NCI-H1436 (cell line): ENCODE data around the gene BCAS3.

Source experiments
- DNase-seq: peaks from one replicate; lab custom pipeline; 2025; lab: John Stamatoyannopoulos, UW

BCAS3 gene

DNA sequence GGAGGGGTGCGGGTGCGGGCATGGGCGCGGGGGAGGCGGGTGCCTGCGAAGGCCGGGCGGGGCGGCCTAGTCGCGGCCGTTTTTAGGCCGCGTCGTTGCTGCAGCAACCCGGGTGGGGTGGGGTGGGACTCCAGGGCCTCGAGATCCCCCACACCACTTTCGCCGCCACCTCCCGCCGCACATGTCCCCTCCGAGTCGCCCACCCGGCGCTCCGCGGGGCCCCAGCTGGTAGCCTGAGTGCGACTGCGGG, 733.3 kb downstream of the BCAS3 start:
- DNase-seq = no peak

DNA sequence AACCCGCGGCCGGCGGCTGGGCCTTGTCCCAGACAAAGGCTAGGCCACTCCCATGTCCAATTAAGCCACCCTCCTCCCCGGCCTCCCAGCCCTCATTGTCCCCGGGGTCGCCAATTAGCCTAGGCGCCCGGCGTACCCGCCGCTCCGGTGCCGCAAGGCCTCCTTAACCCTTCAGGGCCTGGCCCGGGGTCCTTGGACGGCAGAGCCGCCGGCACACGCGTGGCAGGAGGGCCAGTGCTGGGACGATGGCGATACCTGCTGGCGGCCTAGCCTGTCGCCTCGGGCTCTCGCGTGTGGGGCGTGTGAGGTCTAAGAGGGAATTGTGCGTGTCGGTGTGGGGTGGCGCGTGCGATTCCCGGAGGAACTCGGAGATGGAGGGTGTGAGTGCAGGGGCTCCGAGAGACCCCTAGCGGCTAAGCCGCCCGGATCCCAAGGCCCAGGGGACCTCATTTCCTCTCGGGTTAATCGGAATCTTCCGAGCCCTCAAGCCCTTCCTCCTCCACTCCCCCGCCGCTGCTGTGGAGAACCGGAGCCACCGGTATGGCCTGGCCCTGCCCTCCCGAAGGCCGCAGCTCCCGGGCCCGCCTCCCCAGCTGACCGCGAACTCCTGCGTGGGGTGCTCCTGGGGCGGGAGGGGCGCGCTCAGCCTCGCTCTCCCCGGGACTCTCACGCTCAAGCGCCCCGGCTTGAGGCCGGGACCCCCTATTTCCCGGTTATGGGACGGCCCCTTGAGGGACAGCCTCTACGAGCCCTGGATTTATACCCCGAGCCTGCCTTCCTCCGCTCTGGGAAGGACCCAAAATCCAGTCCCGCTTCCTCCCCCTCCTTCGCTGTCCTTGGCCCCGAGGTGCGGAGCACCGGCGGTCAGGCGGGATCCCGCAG, 733.9 kb downstream of the BCAS3 start:
- DNase-seq = peak; percentile 71

DNA sequence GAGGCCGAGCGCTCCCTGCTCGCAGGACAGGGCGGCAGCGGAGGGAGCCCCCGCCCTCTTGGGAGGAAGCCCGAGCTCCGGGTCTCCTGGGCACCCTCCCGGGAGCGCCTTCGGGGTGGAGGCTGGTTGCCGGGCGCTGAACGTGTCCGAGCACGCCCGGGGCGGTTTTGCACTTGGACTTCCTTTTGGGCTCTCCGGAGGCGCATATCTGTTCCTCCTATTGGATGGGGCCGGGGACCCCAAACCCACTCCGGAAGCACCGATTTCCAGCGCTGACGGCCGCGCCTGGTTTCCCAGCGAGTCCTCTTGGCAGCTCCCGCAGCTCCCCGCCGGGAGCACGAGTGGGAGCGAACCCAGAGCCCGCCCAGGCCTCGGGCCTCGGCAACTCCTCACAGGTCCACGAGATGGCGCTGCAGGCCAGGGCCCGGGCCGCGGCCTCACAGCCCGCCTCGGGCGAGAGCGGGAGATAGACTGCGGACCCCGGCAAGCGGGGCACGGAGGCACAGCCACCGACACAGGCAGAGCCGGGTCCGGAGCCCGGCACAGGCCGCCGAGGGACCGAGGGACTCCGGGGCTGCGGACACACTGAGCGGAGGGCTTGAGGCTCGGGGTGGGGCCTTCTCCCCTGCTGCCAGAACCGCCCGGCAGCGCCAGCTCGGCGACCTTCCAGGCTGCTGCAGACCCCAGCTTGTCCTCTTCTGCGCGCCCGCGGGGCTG, 734.6 kb downstream of the BCAS3 start:
- DNase-seq = peak; percentile 84

DNA sequence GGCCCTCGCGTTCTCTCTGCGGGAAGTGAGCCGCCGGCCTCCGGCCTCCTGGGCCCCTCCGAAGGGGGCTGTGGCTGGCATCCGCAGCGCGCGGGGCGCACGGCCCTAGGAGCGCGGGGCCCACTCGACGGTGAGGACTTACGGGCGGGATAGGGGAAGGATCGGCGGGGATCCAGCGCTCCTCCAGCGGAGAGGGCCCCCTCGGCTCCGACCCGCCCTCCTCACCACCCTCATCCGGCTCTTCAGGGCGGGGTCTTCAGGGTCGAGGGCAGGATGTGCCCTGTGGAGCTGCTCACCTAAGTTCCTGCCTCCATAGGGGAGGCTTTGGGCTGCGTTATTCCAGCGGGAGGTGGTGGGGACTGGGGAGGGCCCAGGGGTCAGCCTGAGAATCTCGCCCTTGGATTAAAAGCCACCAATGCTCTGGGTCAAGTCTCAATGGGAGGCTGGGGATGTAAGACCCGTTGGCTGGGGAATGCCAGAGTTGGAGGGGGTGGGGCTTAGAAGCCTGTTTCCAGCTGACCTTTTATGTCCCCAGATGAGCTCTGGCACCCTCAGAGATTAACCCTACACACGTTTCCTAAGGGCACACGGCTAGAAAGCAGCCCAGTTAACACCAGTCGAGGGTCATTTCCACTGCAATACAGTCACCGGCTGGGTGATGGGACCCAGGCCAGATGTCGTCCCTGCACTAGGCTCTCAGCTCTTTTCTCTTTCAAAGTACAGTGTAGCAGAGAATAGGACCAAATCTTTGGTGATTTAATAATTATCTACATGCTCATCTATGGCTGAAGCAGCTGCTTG, 735.4 kb downstream of the BCAS3 start:
- peak; percentile 44 for DNase-seq

DNA sequence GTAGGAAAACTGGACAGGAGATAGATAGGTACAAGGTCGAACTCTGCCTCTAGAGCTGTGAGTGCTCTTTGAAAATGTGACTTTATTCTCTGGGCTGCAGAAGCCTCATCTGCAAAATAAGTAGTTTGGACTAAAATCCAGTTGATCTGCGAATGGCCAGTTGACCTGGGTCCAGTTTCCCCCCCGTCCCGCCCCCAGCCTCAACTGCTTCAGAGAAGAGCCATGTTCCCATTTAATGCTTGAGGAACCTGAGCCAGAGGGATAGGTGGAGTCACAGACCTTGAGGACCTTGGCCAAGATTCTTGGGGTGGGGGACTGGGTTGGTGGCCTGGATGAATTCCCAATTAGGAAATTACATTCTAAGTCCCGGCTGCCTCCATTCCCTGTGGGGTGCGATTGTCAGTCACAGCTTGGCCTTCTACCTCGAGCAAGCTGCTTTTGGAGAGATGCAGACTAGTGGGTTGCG, 736.0 kb downstream of the BCAS3 start:
- DNase-seq = no peak

DNA sequence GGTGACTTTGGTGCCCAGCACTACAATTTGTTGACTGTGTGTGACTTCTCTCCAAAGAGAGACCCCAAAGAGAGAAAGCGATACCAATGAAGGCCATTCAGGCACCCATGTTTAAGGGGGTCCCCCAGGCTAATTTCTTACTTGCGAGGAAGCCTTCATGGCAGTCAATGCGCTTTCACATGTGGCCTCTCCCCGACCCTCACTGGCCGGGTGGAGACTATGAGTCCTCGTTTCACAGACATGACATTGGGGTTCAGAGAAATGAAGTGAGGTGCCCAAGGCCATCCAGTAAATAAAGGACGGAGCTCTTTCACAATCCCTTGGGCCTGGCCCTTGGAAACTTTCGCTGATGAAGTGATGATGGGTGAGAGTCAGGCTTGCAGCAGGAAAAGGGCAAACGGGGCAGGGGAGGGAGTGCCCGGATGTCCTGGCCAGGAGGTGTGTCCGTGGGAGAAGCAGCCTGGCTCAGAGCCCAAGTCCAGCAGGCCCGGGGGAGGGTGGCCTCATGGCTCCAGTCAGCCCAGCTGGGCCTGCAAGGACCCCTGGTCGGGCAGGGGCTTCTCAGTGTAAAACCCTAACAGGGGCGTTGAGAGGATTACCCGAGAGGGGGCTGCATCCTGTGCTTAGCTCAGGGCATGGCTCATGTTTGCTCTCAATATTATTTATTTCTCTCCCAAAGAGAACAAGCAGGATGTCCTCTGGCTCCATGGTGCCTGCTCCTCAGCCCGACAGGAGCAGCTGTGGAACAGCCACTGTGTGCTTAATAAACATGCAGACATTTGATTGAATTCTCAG, 736.7 kb downstream of the BCAS3 start:
- no peak for DNase-seq

DNA sequence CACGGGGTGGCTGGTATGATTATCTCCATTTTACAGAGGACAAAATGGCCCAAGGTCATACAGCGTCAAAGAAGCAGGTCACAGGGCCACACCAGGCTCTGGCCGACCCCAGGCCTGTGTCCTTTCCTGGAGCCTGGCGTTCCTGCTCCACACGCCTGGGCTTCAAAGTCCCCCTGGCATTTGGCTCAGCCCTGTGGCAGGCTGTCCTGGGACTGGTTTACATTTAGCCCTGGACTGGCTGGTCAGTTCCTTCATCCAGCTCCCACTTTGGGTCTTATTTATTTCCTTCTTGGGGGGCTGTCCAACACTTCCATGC, 737.2 kb downstream of the BCAS3 start:
- DNase-seq = no peak

DNA sequence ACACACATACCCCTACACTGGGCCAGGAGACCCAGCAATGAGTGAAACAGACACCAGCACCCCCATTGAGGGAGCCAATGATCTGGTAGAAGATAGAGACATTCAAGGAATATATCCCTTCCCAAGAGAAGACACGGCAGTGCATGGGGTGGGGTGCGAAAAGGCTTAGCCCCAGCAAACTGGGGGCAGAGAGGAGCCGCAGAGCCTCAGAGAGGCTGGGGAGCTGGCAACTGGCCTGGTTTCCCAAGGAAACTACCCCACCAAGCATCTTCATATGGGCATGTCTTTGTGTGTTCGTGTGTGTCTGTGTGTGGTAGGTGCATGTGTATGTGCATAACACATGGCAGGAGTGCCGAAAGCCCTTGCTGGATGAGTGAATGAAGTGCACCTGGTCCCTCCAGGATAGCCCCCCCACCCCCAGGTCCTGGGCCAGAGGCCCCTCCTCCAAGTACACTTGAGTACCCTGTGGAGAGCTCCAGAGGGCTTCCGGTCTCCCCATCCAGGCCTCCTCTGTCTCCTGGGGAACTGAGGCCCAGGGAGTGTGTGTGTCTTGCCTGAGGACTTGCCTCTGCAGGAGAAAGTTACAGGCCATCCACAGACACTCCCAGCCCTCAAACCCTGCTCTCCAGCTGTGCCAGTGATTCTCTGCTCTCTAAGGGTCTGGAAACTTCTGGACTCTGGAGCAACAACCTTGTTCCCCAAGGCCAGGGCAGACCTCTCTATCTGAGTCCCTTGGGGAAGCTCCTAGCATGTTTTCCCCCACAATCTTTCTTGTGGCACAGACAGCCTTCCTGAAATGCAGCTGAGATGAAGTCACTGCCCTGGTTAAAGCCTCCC, 737.9 kb downstream of the BCAS3 start:
- DNase-seq = no peak

DNA sequence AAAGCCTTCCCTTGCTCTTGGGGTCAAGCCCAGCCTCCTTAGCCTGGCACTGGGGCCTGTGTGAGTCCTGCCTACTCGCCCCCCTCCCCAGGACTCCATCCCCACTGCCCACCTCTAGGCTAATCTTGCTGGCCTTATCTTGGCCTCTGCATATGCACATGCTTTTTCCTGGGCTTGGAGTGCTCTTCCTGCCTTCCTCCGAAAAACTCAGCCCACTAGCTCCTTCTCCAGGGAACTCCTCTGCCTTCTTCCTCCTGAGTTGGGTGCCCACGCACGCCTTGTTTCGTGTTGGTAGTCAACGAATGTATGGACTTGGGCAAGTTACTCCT, 738.5 kb downstream of the BCAS3 start:
- DNase-seq = no peak

DNA sequence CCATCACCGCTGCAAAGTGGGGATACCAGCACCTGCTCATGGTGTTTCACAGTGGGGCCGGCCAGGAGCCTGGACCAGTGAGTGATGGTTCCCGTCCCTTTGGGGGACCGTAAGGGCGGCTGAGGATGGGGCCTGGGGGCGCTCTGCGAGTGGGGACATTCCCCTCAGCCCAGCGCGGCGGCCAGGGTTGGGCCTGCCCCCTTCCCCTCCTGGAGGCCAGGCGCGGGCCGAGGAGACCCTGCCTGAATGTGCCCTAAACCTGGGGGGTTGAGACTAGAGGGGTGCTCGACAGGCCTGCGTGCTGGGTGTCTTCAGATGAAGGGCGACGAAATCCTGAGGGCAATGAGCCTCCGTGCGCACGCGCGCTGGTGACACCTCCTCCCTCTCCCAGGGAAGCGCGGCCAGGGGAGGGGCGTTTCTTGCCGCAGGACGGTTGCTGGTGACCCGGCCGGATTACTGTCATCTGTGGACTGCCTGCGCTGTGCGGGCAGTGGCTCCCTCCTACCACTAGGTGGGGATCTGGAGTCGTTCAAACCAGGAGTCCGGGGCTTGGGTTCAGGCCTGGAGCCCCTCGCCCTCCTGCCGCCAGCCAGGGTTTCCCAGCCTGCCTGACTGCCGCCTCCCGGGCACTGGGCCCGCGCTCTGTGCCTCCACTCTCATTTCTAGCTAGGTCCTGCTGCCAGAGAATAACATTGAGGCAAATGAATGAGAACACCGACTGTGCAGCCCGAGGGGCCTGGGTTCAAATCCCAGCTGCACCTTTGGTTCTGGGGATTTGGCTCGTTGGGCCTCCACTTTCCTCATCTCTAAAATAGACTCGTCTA, 739.1 kb downstream of the BCAS3 start:
- peak; percentile 68 for DNase-seq

DNA sequence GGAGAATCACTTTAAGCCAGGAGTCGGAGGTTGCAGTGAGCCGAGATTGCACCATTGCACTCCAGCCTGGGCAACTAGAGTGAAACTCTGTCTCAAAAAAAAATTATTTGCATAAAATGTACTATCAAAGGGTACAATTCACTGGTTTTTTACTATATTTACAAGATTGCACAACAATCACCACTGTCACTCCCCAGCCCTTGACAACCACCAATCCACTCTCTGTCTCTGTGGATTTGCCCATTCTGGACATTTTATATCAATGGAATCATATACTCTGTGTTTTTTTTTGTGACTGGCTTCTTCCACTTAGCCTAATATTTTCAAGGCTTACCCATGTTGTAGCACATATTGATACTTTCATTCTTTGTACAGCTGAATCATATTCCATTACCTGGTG, 740.8 kb downstream of the BCAS3 start:
- no peak for DNase-seq

DNA sequence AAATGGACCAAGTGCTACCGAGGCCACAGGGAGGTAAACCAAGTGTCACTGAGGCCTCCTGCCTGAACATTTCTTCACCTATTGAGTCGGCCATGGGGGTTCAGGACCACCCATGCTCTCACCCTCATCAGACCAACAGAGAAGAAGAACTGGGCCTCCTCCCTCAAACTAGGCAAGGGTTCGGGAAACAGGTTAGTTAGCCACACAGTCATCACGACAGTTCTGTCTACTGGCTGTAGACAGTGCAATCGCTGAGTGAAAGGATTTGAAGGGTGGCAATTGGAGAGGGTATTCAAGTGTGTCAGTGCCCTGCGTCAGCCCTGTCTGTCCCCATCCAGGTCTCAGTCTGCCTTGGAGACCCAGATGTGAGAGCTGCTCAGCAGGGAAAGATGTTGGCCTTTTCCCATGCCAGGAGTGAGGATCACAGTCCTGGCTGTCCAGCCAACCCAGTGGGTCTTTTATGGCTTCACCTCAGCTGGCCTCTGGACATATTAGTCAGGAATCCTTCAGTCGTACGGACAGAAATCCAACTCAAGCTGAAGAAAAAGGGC, 741.9 kb downstream of the BCAS3 start:
- DNase-seq = no peak

DNA sequence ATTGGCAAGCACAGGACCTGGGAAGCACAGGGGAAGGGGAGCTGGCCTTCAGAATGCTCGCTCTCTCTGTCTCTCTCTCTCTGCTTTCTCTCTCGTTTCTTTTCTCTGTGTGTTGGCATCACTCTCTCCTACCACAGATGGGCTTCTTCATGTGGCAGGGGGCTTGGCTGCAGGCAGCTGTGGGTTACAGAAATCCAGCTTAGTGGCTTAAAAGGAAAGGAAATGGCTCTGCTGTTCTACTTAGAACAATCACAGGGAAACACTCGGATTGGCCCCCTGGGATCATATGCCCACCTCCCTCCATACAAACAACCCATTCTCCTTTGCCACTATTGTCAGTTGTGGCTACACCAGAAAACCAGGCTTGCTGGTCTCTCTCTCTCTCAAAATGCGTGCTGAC, 742.4 kb downstream of the BCAS3 start:
- no peak for DNase-seq

DNA sequence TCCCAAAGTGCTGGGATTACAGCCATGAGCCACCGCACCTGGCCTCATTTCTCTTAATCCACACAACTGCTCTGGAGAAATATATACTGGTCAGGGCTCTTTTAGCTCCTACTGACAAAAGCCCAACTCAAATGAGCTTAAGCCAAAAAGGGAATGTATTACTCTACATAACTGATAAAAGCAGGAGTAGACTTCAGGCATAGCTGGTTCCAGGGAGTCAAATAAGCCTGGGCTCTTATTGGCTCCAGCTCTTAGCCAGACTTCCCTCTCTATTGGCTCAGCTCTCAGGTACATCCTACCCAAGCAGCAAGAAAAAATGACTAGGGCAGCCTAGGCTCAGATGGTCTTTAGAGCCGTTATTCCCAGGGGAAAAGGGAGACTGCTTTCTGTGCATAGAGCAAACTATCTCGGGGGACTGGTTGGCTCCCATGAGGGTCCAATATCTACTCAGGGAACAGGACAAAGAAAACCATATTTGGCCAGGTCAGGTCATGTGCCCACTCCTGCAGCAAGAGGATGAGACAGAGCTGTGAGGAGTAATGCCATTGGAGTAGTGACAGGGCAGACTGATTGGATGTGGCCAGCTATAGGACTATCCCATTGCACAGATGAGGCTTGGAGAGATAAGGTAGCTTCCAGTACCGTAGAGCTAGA, 743.2 kb downstream of the BCAS3 start:
- DNase-seq = no peak

DNA sequence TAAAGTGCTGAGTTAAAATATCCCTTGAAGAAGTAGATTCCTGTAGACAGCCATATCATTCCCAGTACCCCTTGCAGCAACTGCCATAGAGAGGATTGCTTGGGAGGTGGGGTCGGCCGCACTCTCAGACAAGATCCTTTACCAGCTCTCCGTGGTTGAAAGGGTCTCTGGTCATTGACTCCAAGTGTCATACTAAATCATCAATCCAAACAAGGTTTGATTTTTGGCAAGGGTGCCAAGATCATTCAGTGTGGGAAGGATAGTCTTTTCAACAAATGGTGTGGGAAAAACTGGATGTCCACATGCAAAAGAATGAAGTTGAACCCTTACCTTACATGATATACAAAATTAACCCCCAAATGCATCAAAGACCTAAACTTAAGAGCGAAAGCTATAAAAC, 743.8 kb downstream of the BCAS3 start:
- no peak for DNase-seq

DNA sequence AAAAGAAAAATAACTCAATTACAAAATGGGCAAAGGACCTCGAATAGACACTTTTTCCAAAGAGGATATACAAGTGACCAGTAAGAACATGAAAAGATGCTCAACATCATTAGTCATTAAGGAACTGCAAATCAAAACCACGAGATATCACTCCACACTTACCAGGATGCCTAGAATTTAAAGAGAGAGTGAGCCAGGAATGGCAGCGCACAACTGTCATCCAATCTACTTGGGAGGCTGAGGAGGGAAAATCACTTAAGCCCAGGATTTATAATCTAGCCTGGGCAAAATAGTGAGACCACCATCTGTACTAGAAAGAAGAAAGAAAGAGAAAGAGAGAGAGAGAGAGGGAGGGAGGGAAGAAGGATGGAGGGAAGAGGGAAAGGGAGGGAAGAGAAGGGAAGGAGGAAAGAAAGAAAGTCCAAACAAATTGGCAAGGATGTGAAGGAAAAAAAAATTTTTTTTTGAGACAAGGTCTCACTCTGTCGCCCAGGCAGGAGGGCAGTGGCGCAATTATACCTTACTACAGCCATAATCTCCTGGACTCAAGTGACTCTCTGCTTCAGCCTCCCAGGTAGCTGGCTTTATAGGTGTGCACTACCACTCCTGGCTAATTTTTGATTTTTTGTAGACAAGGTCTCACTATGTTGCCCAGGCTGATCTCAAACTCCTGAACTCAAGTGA, 744.6 kb downstream of the BCAS3 start:
- DNase-seq = no peak

DNA sequence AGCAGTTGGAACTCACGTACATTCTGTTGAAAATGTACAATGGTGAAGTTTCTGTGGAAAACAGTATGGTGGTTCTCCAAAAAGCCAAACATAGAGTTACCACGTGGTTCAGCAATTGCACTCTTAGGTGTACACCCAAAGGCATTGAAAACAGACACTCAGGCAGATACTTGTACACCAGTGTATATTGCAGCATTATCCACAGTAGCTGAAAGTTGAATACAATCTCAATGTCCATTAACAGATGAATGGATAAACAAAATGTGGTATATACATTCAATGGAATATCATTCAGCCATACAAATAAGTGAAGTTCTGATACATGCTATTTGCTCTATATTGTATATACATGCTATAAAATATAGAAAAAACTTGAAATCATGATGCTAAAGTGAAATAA, 745.2 kb downstream of the BCAS3 start:
- no peak for DNase-seq

DNA sequence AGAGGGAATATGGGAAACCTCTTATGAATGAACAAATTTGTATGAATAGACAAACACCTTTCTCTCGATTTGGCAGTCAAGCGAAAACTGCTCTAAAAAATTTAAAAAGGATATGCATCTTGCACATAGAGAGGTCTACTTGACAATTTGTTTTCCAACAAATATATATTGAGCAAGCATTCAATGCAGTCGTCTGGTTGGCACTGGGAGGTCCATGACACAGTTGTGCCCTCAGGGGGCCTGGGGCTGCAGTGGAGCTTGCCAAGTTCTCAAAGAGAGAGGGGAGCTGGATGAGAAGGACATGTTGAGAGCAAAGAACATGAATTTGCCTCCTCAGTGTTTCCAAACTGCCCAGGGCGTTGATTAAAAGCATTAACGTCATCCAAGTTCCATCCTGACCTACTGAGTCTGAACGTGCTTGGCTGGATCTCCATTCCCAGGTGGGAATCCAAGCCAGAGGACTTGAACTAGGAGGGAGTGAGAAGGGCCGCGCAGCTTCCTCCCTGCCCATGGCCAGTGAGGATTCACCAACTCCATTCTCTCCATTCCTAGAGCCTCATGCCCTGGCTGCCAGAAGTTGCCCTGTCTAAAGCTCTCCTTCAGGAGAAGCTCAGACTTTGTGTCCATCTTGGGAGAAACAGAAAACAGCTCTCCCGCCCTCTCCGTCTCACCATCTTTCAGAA, 746.5 kb downstream of the BCAS3 start:
- DNase-seq = no peak
